ENCODE measurements around the gene IMMP2L. TPM values are rescaled to one million over a fixed set of nuclear protein-coding genes. Genes with fewer than 3 reads are reported as not detected.

Gene IMMP2L
- total RNA-seq, 4 donors from 2014 or later, result 13.5 to 23.7 (median 18.3) TPM

GRCh38 chr7:110645616-110646015 lies 916.7 kb downstream of the IMMP2L start:
- Histone ChIP-seq H3K36me3 (no peaks in the 10 kb centered on the region), H3K4me3 (no peak overlapping the region), H3K27ac (no peak overlapping the region), H3K27me3 (no peaks in the 10 kb centered on the region), H3K9me3 (no peaks in the 10 kb centered on the region), H3K4me1 (no peaks in the 10 kb centered on the region)
- WGBS, 2 donors, result 83 to 85% methylated on average over 2 of the region's 2 CpGs
- no peak for DNase-seq (ENCODE audit: low spot score in 2 of 2)
- TF ChIP-seq CTCF (IDR thresholded peaks at IDR 0.05), result no peak
- no peak for TF ChIP-seq POLR2A (IDR thresholded peaks at IDR 0.05)
- TF ChIP-seq EP300 (IDR thresholded peaks at IDR 0.05), result no peak

GRCh38 chr7:110645060-110645459 lies 917.2 kb downstream of the IMMP2L start:
- Histone ChIP-seq H3K36me3 (no peaks in the 10 kb centered on the region), H3K27me3 (no peaks in the 10 kb centered on the region), H3K9me3 (no peaks in the 10 kb centered on the region), H3K4me3 (no peak overlapping the region), H3K27ac (no peak overlapping the region), H3K4me1 (no peaks in the 10 kb centered on the region)
- no peak for DNase-seq (ENCODE audit: low spot score in 2 of 2)
- no peak for TF ChIP-seq POLR2A (IDR thresholded peaks at IDR 0.05)
- TF ChIP-seq EP300 (IDR thresholded peaks at IDR 0.05), result no peak
- no peak for TF ChIP-seq CTCF (IDR thresholded peaks at IDR 0.05)
- 83 to 86% methylated on average over 3 of the region's 3 CpGs for WGBS, 2 donors

DNA sequence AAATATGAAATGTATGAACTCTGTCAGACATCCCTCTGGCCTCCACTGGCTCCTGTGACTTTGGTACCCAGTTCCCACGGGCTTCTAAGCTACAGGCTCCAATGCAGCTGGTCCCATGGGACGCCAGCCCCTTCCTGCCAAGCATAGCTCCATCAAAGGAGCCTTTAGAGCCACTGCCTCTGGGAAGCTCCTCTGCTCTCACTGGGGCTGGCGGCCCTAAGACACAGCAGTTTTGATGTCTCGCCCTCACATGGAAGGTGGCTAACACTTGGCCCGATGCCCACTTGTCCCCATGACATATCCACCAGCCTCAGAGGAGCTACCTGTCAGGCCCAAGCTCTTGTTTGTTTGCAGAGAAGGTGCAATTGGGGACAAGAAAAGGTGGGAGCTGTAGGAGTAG lies 925.0 kb downstream of the IMMP2L start:
- Histone ChIP-seq H3K36me3 (no peaks in the 10 kb centered on the region), H3K9me3 (peaks cover 0 to 14% (median 0%) of the 10 kb centered on the region in 4 donors), H3K27ac (no peak overlapping the region), H3K27me3 (no peaks in the 10 kb centered on the region), H3K4me1 (no peaks in the 10 kb centered on the region), H3K4me3 (no peak overlapping the region)
- WGBS, 2 donors, result 67 to 68% methylated on average over 5 of the region's 5 CpGs
- TF ChIP-seq EP300 (IDR thresholded peaks at IDR 0.05) (no peak), POLR2A (IDR thresholded peaks at IDR 0.05) (no peak), CTCF (IDR thresholded peaks at IDR 0.05) (no peak)
- no peak for DNase-seq (ENCODE audit: low spot score in 2 of 2)

GRCh38 chr7:110633313-110633712 lies 929.0 kb downstream of the IMMP2L start:
- Histone ChIP-seq H3K9me3 (peaks cover 0 to 14% (median 0%) of the 10 kb centered on the region in 4 donors), H3K27me3 (no peaks in the 10 kb centered on the region), H3K27ac (no peak overlapping the region), H3K4me3 (no peak overlapping the region), H3K4me1 (no peaks in the 10 kb centered on the region), H3K36me3 (no peaks in the 10 kb centered on the region)
- no peak for DNase-seq (ENCODE audit: low spot score in 2 of 2)
- 49 to 55% methylated on average over 2 of the region's 2 CpGs for WGBS, 2 donors
- TF ChIP-seq POLR2A (IDR thresholded peaks at IDR 0.05), result no peak
- TF ChIP-seq CTCF (IDR thresholded peaks at IDR 0.05), result no peak
- TF ChIP-seq EP300 (IDR thresholded peaks at IDR 0.05), result no peak

DNA sequence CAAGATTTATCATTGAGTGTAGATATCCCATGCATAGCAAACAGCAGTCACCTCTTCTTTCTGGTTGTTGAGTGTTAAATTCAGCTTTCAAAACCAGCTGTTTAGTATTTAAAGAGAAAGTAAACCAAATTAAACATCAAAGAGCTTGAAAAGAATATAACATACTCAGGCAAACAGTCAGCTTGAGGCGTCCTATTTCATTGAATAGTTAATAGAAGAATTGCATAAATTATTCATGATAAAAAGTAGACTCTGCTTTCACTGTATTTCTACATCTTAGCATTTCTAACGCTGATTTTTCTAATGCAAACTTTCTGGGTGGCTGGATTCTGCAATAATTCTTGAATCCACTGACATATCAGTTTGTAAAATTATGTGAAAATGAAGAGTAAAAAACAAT lies 935.9 kb downstream of the IMMP2L start:
- no peak for DNase-seq (ENCODE audit: low spot score in 2 of 2)
- Histone ChIP-seq H3K9me3 (no peaks in the 10 kb centered on the region), H3K27me3 (no peaks in the 10 kb centered on the region), H3K27ac (no peak overlapping the region), H3K4me1 (no peaks in the 10 kb centered on the region), H3K4me3 (no peak overlapping the region), H3K36me3 (no peaks in the 10 kb centered on the region)
- TF ChIP-seq POLR2A (IDR thresholded peaks at IDR 0.05) (no peak), EP300 (IDR thresholded peaks at IDR 0.05) (no peak), CTCF (IDR thresholded peaks at IDR 0.05) (no peak)
- WGBS, 2 donors, result 89% methylated on average over 2 of the region's 2 CpGs
